Hematopoietic multipotent progenitor cell treated with erythropoietin and hydrocortisone succinate and interleukin-3 and kit ligand, for 17 days (in vitro differentiated cells): ENCODE measurements around the gene KIR2DL3.
"Not testable (repeated sequence)": the region's sequence is repeated elsewhere in the genome, so short reads cannot be mapped to it uniquely, and the experiment has no call there.

Experiments used
- DNase-seq: peaks from one replicate; pipeline ENCODE4 v3.0.0-alpha.2; 2015; ENCODE audit warnings: low spot score

Gene KIR2DL3

DNA sequence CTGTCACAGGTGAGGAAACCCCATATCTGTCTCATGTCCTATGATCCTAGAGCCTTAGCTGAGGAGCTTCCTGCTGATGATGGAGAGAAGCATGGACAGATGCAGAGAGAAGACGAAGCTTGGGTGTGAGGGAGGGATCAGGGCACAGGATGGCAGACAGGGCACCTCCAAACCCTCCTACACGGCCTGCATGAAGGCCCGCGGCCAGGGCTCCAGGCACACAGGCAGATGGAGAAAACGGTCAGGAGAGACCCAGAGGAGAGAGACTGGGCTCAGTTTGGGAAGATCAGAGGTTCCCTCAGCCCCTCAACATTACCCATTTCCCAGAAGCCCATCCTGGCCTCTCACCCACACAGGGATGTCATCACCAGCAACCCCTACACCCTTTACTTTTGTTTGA, 5.8 kb downstream of the KIR2DL3 start:
- DNase-seq = not testable (repeated sequence)

DNA sequence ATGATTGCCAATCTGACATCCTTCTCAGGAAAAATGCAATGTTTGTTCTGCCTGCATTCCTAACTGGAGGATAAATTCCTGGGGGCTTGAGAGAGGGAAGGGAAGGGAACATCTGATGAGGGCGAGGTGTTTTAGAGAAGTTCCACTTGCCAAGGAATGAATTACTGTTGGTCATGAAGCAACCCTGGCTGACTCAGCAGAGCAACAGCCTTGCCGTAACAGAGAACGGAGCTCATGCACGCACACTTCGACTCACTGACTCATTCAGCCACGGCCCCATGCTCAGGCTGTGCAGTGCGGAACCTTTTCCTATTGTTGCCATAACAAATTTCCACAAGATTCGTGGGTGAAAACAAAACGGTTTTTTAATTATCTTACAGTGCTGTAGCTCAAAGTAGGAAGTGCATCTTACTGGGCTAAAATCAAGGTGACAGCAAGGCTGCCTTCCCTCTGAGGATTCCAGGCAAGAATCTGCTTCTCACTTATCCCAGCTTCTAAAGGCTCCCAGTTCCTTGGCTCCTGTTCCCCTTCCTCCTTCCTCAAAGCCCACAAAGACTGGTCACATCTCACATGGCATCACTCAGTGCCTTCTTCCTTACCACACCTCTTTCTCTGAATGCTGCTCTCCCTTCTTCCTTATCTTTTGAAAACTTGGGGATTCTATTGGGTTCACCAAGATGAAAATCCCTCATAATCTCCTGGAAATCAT, 9.5 kb downstream of the KIR2DL3 start:
- DNase-seq = not testable (repeated sequence)

DNA sequence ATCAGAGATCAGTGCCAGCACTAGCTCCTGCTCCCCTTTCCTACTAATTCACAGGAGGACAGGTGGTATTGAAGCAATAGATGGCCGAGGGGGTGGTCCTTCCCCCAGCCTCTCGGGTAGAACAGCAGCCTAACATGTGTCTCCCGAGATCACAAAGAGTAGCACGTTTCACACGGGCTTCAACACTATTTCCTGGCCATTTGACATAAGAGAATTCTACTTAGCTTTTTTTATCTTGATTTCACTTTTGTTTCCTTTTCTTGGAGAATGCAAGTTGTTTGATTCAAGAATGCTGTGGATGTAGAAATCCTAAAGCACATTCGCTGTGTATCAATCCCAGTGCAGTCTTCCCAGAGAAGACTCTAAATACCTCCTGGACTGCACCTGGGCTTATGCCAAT, 12.0 kb downstream of the KIR2DL3 start:
- DNase-seq = not testable (repeated sequence)

DNA sequence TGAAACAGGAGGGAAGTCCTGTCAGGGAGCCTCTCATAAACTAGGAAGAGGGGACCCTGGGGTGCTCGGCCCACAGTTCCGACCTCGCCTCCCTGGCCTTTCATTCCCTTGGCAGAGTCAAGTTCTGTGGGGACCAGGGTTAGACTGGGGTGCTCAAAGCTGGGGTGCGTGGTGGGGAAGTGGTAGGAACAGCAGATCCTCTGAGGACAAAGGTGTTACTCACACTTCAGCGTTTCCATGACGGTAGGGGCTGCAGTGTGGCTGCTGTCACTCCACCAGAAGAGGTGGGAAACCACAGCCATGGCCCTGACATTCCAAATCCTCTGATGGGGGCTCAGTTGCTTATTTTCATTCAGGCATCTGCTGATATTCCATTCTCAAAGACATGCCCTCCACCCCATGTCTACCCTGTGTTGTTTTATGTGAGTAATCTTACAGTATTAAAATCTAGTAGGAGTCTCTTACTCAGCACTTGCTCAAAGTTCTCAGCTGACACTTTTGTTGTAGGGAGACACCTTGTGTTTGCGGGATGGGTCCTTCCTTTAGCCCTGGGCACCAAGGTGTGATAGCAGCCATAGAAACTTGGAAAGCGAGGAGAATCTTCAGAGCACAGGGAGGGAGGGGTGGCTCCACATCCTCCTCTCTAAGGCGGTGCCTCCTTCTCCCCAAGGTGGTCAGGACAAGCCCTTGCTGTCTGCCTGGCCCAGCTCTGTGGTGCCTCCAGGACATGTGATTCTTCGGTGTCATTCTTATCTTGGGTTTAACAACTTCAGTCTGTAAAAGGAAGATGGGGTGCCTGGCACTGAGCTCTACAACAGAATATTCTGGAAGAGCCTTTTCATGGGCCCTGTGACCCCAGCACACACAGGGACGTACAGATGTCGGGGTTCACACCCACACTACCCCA, 18.1 kb downstream of the KIR2DL3 start:
- DNase-seq = not testable (repeated sequence)

DNA sequence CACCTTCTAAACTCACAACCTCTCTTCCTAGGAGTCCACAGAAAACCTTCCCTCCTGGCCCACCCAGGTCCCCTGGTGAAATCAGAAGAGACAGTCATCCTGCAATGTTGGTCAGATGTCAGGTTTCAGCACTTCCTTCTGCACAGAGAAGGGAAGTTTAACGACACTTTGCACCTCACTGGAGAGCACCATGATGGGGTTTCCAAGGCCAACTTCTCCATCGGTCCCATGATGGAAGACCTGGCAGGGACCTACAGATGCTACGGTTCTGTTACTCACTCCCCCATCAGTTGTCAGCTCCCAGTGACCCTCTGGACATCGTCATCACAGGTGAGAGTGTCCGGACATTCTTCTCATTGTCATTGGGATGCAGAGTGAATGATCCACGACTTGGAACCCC, 20.3 kb downstream of the KIR2DL3 start:
- DNase-seq = not testable (repeated sequence)

- DNase-seq = not testable (repeated sequence)
Observed at GRCh38 chr19:54764219-54764618, 25.9 kb downstream of the KIR2DL3 start.

- DNase-seq = not testable (repeated sequence)
Observed at GRCh38 chr19:54766464-54766863, 28.2 kb downstream of the KIR2DL3 start.

DNA sequence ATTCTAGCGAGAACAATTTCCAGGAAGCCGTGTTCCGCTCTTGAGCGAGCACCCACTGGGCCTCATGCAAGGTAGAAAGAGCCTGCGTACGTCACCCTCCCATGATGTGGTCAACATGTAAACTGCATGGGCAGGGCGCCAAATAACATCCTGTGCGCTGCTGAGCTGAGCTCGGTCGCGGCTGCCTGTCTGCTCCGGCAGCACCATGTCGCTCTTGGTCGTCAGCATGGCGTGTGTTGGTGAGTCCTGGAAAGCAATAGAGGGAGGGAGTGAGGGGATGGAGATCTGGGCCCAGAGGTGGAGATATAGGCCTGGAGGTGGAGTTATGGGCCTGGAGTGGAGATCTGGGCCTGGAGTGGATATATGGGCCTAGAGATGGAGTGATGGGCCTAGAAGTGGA, 31.3 kb downstream of the KIR2DL3 start, which contains the start of gene KIR2DL1:
Gene KIR2DL1 (plus strand): TSS at position 148 of the 400 bp plus-strand sequence. CDS start 58 bp downstream, at position 206.
- not testable (repeated sequence) for DNase-seq

DNA sequence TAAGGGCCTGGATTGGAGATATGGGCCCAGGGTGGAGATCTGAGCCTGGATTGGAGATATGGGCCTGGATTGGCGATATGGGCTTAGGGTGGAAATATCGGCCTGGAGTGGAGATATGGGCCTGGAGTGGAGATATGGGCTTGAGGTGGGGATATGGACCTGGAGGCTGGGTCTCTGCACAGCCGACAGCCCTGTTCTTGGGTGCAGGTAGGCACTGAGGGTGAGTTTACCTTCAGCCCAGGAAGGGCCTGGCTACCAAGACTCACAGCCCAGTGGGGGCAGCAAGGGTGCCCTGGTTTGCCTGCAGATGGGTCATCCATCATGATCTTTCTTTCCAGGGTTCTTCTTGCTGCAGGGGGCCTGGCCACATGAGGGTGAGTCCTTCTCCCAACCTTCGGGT, 32.2 kb downstream of the KIR2DL3 start:
- DNase-seq = not testable (repeated sequence)

- not testable (repeated sequence) for DNase-seq
Observed at GRCh38 chr19:54771018-54771960, 33.0 kb downstream of the KIR2DL3 start.

DNA sequence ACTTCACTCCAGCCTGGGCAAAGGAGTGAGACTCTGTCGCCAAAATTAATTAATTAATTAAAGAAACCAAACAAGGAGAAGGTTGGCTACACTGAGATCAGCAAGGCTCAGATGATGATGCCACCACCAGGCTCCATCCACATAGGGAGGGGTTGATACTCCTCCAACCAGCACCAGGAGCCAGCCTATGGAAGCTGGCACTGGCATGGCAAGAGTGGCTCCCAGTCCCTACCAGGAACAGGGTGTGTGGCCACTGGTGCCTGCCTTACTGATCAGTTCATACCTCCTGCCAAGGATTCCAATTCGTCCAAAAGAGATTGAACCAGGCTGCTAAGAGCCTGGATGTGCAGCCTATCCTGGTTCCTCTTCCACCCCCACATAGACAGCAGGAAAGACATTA, 34.4 kb downstream of the KIR2DL3 start:
- not testable (repeated sequence) for DNase-seq

DNA sequence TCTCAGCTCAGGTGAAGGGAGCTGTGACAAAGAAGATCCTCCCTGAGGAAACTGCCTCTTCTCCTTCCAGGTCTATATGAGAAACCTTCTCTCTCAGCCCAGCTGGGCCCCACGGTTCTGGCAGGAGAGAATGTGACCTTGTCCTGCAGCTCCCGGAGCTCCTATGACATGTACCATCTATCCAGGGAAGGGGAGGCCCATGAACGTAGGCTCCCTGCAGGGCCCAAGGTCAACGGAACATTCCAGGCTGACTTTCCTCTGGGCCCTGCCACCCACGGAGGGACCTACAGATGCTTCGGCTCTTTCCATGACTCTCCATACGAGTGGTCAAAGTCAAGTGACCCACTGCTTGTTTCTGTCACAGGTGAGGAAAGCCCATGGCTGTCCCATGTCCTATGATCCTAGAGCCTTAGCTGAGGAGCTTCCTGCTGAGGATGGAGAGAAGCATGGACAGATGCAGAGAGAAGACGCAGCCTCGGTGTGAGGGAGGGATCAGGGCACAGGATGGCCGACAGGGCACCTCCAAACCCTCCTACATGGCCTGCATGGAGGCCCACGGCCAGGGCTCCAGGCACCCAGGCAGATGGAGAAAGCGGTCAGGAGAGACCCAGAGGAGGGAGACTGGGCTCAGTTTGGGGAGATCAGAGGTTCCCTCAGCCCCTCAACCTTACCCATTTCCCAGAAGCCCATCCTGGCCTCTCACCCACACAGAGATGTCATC, 36.9 kb downstream of the KIR2DL3 start:
- not testable (repeated sequence) for DNase-seq

GRCh38 chr19:54775830-54776229, 37.5 kb downstream of the KIR2DL3 start:
- DNase-seq = not testable (repeated sequence)

DNA sequence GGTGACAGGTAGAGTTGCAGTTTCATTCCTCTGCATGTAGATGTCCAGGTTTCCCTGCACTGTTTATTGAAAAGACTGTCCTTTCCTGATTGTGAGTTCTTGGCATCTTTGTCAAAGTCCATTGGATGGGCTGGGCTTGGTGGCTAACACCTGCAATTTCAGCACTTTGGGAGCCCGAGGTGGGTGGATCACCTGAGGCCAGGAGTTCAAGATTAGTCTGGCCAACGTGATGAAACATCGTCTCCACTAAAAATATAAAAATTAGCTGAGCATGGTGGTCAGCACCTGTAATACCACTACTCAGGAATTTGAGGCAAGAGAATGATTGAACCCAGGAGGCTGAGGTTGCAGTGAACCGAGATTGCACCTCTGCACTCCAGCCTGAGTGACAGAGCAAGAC, 39.5 kb downstream of the KIR2DL3 start:
- DNase-seq = not testable (repeated sequence)

GRCh38 chr19:54778896-54779295, 40.6 kb downstream of the KIR2DL3 start:
- not testable (repeated sequence) for DNase-seq

- not testable (repeated sequence) for DNase-seq
Observed at GRCh38 chr19:54782916-54783315, 44.6 kb downstream of the KIR2DL3 start.

DNA sequence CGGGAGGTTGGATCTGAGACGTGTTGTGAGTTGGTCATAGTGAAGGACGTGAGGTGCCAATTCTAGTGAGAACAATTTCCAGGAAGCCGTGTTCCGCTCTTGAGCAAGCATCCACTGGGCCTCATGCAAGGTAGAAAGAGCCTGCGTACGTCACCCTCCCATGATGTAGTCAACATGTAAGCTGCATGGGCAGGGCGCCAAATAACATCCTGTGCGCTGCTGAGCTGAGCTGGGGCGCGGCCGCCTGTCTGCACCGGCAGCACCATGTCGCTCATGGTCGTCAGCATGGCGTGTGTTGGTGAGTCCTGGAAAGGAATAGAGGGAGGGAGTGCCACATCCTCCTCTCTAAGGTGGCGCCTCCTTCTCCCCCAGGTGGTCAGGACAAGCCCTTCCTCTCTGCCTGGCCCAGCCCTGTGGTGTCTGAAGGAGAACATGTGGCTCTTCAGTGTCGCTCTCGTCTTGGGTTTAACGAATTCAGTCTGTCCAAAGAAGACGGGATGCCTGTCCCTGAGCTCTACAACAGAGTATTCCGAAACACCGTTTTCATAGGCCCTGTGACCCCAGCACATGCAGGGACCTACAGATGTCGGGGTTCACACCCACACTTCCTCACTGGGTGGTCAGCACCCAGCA, 47.9 kb downstream of the KIR2DL3 start:
- DNase-seq = not testable (repeated sequence)

DNA sequence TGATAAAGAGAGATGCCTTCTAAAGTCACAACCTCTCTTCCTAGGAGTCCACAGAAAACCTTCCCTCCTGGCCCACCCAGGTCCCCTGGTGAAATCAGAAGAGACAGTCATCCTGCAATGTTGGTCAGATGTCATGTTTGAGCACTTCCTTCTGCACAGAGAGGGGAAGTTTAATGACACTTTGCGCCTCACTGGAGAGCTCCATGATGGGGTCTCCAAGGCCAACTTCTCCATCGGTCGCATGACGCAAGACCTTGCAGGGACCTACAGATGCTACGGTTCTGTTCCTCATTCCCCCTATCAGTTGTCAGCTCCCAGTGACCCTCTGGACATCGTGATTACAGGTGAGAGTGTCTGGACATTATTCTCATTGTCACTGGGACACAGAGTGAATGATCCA, 49.8 kb downstream of the KIR2DL3 start:
- not testable (repeated sequence) for DNase-seq

DNA sequence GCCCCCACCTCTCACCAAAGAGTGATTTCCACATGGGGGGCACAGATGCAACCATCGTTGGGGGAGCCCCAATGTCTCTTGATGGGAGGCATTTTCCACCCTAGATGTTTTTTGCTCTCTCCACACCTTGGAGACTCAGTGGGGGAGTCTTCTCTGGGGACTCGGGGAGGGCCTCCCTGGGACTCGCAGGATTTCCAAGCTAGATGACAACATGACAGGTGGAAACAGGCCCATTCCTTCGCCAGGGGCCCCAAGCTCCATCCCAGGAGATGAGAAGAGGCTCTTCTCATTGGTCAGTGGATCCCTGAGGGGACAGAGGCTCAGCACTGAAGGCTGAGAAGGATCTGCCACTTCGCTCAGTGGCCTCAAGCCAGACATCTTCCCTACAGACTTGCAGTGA, 52.4 kb downstream of the KIR2DL3 start:
- DNase-seq = no peak

DNA sequence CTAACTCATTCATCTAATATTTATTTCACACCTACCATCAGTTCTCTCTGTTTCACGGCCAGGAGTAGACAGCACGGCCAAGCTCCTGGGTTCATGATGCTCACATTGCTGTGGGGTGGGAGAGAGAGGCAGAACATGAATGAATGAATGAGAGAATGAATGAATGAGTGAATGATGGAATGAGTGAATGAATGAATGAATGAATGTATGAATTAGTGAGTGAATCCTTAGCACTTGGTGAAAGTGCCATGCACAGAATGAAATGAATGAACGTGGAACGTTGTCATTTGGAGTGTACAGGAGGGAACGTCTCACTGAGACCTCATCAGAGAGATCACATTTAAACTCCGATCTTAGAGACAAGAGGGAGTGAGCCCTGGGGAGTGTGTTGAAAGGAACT, 53.2 kb downstream of the KIR2DL3 start:
- DNase-seq = no peak

DNA sequence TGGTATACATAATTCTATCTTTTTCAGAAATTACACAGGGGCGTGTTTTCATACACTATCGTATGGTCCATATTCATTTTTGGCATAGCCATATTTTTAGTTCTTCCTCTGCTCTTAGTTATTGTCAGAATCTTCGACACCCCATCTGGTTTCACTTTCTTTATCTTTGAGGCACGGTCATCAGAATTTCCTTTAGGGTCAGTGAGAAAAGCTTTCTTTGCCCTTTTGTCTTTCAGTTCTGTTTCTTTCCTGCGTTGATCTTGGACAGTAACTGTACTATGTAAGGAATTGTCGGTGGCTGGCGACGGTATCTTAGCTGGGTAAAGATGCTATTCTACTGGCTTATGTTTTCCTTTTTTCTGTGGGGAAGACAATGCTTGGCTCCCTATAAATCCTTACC, 54.5 kb downstream of the KIR2DL3 start:
- no peak for DNase-seq
